H1 (cell line): ENCODE results near the gene TMEM165. TPM values are rescaled to one million over a fixed set of nuclear protein-coding genes. Genes with fewer than 3 reads are reported as not detected.

Experiments used
- CTCF ChIA-PET: fragments of 300-600 bp; sonication (Branson Sonifier 250); formaldehyde crosslinking; loops from one replicate; lab custom pipeline; 2021; ENCODE audit not compliant: partially characterized antibody; lab: Charles Lee
- POLR2A ChIA-PET: fragments of 300-600 bp; sonication (Branson Sonifier 250); formaldehyde crosslinking; loops from one replicate; lab custom pipeline; 2021; ENCODE audit warnings: inconsistent platforms; ENCODE audit not compliant: partially characterized antibody; lab: Charles Lee
- DNase-seq, 2 experiments: peaks; one replicate each; pipeline versions ENCODE4 v3.0.0 to v3.0.0-alpha.2; 2010 to 2022; ENCODE audit warnings: low spot score in 2 of 2, low read depth in 1 of 2, mixed read lengths in 1 of 2
- FAIRE-seq: peaks from 2 replicates; lab custom pipeline; 2011; peaks lifted over from hg19 to GRCh38; lab: Jason Lieb, UNC
- H2AFZ ChIP-seq: 2 replicates; pipeline ENCODE4 v1.8.1; 2012; ENCODE audit warnings: low read length, inconsistent platforms
- H2AK5ac ChIP-seq: 2 replicates; pipeline ENCODE4 v1.6.1; 2013; ENCODE audit warnings: low read depth, low read length
- H2BK120ac ChIP-seq: replicated peaks from 2 replicates; pipeline ENCODE3; 2013; ENCODE audit warnings: low read depth, low read length, inconsistent platforms
- H2BK12ac ChIP-seq: 2 replicates; pipeline ENCODE4 v1.6.1; 2013; ENCODE audit warnings: low read depth, low read length
- H2BK15ac ChIP-seq: 2 replicates; pipeline ENCODE4 v1.6.1; 2013; ENCODE audit warnings: low read length
- H2BK20ac ChIP-seq: 2 replicates; pipeline ENCODE4 v1.6.1; 2013; ENCODE audit warnings: low read length
- H2BK5ac ChIP-seq: 2 replicates; pipeline ENCODE4 v1.6.1; 2013; ENCODE audit warnings: low read depth, low read length
- H3K14ac ChIP-seq: 2 replicates; pipeline ENCODE4 v1.6.1; 2013; ENCODE audit warnings: inconsistent platforms; ENCODE audit not compliant: insufficient read length
- H3K18ac ChIP-seq: 2 replicates; pipeline ENCODE4 v1.6.1; 2013; ENCODE audit warnings: low read length; ENCODE audit errors: extremely low read depth
- H3K23ac ChIP-seq: 2 replicates; pipeline ENCODE4 v1.6.1; 2013; ENCODE audit warnings: inconsistent platforms; ENCODE audit not compliant: insufficient read length
- H3K23me2 ChIP-seq: 2 replicates; pipeline ENCODE4 v1.6.1; 2013; ENCODE audit warnings: low read depth, low read length
- H3K27ac ChIP-seq: 2 replicates; pipeline ENCODE4 v1.6.1; 2011; ENCODE audit warnings: low read depth, low read length, inconsistent platforms
- H3K27me3 ChIP-seq, 4 experiments: replicated peaks in 1 of 4; 1 replicate in 1 of 4; 2 replicates in 3 of 4; pipeline versions ENCODE4 v1.6.1 to v1.8.1; 2011 to 2013; ENCODE audit warnings: low read length in 3 of 4, mild to moderate bottlenecking in 3 of 4, inconsistent platforms in 2 of 4, mixed read lengths in 2 of 4, moderate library complexity in 1 of 4; ENCODE audit not compliant: control insufficient read depth in 3 of 4, insufficient read depth in 3 of 4; ENCODE audit errors: extremely low read depth in 1 of 4
- H3K36me3 ChIP-seq, 4 experiments: 2 replicates each; pipeline versions ENCODE4 v1.6.1 to v1.8.1; 2011 to 2013; ENCODE audit warnings: mild to moderate bottlenecking in 4 of 4, low read length in 3 of 4, moderate library complexity in 2 of 4, control low read depth in 1 of 4, inconsistent platforms in 1 of 4; ENCODE audit not compliant: insufficient read depth in 4 of 4, control insufficient read depth in 2 of 4
- H3K4ac ChIP-seq: replicated peaks from 2 replicates; pipeline ENCODE3; 2013; ENCODE audit warnings: low read length, low read depth, mixed read lengths, inconsistent platforms; ENCODE audit not compliant: insufficient read length
- H3K4me1 ChIP-seq, 4 experiments: replicated peaks in 1 of 4; 1 replicate in 1 of 4; 2 replicates in 3 of 4; pipeline versions ENCODE4 v1.6.1 to v1.8.1; 2011 to 2013; ENCODE audit warnings: low read length in 3 of 4, inconsistent platforms in 2 of 4, mixed read lengths in 1 of 4; ENCODE audit not compliant: insufficient read depth in 4 of 4, control insufficient read depth in 3 of 4
- H3K4me2 ChIP-seq, 2 experiments: 2 replicates each; pipeline versions ENCODE4 v1.6.1 to v1.8.1; 2011 to 2013; ENCODE audit warnings: low read depth in 2 of 2, low read length in 2 of 2, control low read depth in 1 of 2, inconsistent platforms in 1 of 2, mild to moderate bottlenecking in 1 of 2; ENCODE audit not compliant: insufficient read depth in 1 of 2
- H3K4me3 ChIP-seq, 4 experiments: fragments of 200-600, 300-600 bp in 1 of 4; sonication (generic), shearing (Covaris generic), sonication (Bioruptor Twin) in 1 of 4; 2 replicates each; pipeline versions ENCODE4 v1.5.1 to v1.8.1; 2011 to 2016; ENCODE audit warnings: low read length in 4 of 4, low read depth in 3 of 4, control low read depth in 2 of 4, inconsistent platforms in 2 of 4, mild to moderate bottlenecking in 2 of 4, mixed read lengths in 1 of 4, moderate library complexity in 1 of 4; ENCODE audit not compliant: insufficient read depth in 2 of 4; ENCODE audit errors: extremely low read depth in 1 of 4
- H3K56ac ChIP-seq: replicated peaks from 2 replicates; pipeline ENCODE3; 2013; ENCODE audit warnings: low read depth, mild to moderate bottlenecking, mixed read lengths, low read length, inconsistent platforms; ENCODE audit not compliant: insufficient read length
- H3K79me1 ChIP-seq: 2 replicates; pipeline ENCODE4 v1.6.1; 2013; ENCODE audit warnings: low read depth, low read length, control low read depth
- H3K79me2 ChIP-seq, 2 experiments: 2 replicates each; pipeline versions ENCODE4 v1.6.1 to v1.8.1; 2012 to 2013; ENCODE audit warnings: low read length in 2 of 2, mild to moderate bottlenecking in 2 of 2, inconsistent platforms in 1 of 2; ENCODE audit not compliant: insufficient read depth in 2 of 2, control insufficient read depth in 1 of 2
- H3K9ac ChIP-seq, 4 experiments: replicated peaks in 1 of 4; 1 replicate in 1 of 4; 2 replicates in 3 of 4; pipeline versions ENCODE4 v1.6.1 to v1.8.1; 2011 to 2013; ENCODE audit warnings: low read depth in 3 of 4, low read length in 3 of 4, control low read depth in 2 of 4, mild to moderate bottlenecking in 2 of 4, moderate library complexity in 2 of 4, inconsistent platforms in 1 of 4; ENCODE audit errors: extremely low read depth in 1 of 4
- H3K9me3 ChIP-seq, 2 experiments: 2 replicates each; pipeline versions ENCODE4 v1.6.1 to v1.8.1; 2012 to 2013; ENCODE audit warnings: mild to moderate bottlenecking in 2 of 2, moderate library complexity in 2 of 2, control low read depth in 1 of 2, inconsistent platforms in 1 of 2, low read depth in 1 of 2, low read length in 1 of 2, mixed read lengths in 1 of 2; ENCODE audit not compliant: insufficient read depth in 2 of 2
- H4K20me1 ChIP-seq, 2 experiments: replicated peaks in 1 of 2; 2 replicates each; pipeline versions ENCODE3 to v1.8.1; 2011 to 2013; ENCODE audit warnings: inconsistent platforms in 2 of 2, low read length in 2 of 2, mild to moderate bottlenecking in 1 of 2; ENCODE audit not compliant: insufficient read depth in 2 of 2, control insufficient read depth in 1 of 2
- H4K5ac ChIP-seq: 2 replicates; pipeline ENCODE4 v1.6.1; 2013; ENCODE audit warnings: low read length, low read depth, mixed read lengths, inconsistent platforms; ENCODE audit not compliant: insufficient read length
- H4K8ac ChIP-seq: 2 replicates; pipeline ENCODE4 v1.8.0; 2013; ENCODE audit warnings: mild to moderate bottlenecking, moderate library complexity, low read length, inconsistent platforms; ENCODE audit not compliant: insufficient read depth; ENCODE audit errors: extremely low read depth
- H4K91ac ChIP-seq: replicated peaks from 2 replicates; pipeline ENCODE3; 2013; ENCODE audit warnings: low read length, mixed read lengths, inconsistent platforms; ENCODE audit not compliant: insufficient read length
- EP300 ChIP-seq, 2 experiments: IDR thresholded peaks; 1 replicate in 1 of 2; 2 replicates in 1 of 2; pipeline ENCODE4 v1.6.1; 2011 to 2012; ENCODE audit warnings: low read depth in 2 of 2, low read length in 2 of 2, mild to moderate bottlenecking in 2 of 2, borderline replicate concordance in 1 of 2, inconsistent platforms in 1 of 2, moderate library complexity in 1 of 2
- HDAC2 ChIP-seq, 2 experiments: fragments of 300-600 bp in 1 of 2; sonication (generic) in 1 of 2; IDR thresholded peaks; 2 replicates each; pipeline ENCODE4 v1.6.1; 2011 to 2012; ENCODE audit warnings: low read depth in 2 of 2, low read length in 2 of 2, mild to moderate bottlenecking in 2 of 2, moderate library complexity in 2 of 2, borderline replicate concordance in 1 of 2, inconsistent platforms in 1 of 2
- HDAC6 ChIP-seq: IDR thresholded peaks from one replicate; pipeline ENCODE4 v1.7.1; 2012; ENCODE audit warnings: low read depth, mild to moderate bottlenecking, inconsistent platforms, low read length, moderate library complexity
- WGBS, 2 experiments: shearing (Covaris generic) in 1 of 2; methylation state at CpG; one replicate each; pipeline versions ENCODE4 v1.1.6 to v1.1.7; 2013 to 2015; ENCODE audit warnings: low lambda C conversion rate in 2 of 2, mixed read lengths in 2 of 2, inconsistent platforms in 1 of 2, low coverage in 1 of 2, missing lambda C conversion rate in 1 of 2; ENCODE audit not compliant: insufficient replicate concordance in 2 of 2, insufficient coverage in 1 of 2, insufficient read length in 1 of 2; ENCODE audit errors: extremely low coverage in 1 of 2, missing lambda C conversion rate in 1 of 2; 5-methylcytosine and 5-hydroxymethylcytosine counted together
- polyA plus RNA-seq, 7 experiments: library from polyadenylated mRNA; depleted of rRNA in 3 of 7; stranded (reverse) in 5 of 7; unstranded in 2 of 7; fragments of >200 nt in 5 of 7; fragments of 200-250 nt in 2 of 7; gene quantifications; 1 replicate in 5 of 7; 2 replicates in 1 of 7; 4 replicates in 1 of 7; pipeline versions ENCODE4 v1.2.1 to v1.2.3, GENCODE V29; 2011 to 2013; ENCODE audit warnings: missing spikeins in 2 of 7, mixed read lengths in 2 of 7
- total RNA-seq: library from RNA; stranded (reverse); fragmentation: NEBNext Ultra II Directional; extraction: Animal tissue kit (Norgen Biotek cat#: 25700); gene quantifications from 2 replicates; pipeline ENCODE4 v1.2.1, GENCODE V29; 2021

The TMEM165 gene
- total and polyA plus RNA-seq, 2 of the 8 experiments (the other 6 are each of a cell fraction or from before 2014, with no cell fraction given) = 85.5 to 125 TPM

DNA sequence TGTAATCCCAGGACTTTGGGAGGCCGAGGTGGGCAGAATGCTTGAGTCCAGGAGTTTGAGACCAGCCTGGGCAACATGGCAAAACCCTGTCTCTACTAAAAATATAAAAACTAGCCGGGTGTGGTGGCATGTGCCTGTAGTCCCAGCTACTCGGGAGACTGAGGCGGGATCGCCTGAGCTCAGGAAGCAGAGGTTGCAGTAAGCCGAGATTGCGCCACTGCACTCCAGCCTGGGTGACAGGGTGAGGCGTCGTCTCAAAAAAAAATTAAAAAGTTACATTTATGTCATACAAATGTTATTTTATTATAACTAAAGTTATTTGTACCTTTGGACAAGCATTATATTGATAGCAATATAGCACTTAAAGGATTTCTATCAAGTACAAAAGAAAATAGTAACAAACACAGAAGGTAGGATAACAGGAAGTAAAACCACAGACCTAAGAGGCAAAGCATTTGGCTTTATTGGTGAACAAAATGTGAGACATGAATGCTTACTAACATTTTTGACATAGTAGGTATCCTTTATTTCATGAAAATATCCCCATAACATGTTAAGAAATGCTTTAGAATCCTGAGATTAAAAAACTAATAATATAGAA is 51.5 kb downstream of the TMEM165 start:
- Histone ChIP-seq H4K8ac (no peak overlapping the region), H4K5ac (no peak overlapping the region), H4K20me1 (no peaks in the 10 kb centered on the region), H2BK12ac (no peak overlapping the region), H3K4me1 (no peaks in the 10 kb centered on the region), H3K36me3 (peaks cover 10 to 53% (median 29%) of the 10 kb centered on the region in 4 experiments; a peak in 7 of 8 replicates), H3K18ac (no peak overlapping the region), H2BK120ac (no peak overlapping the region), H3K27me3 (no peaks in the 10 kb centered on the region), H2AFZ (no peak overlapping the region), H3K4ac (no peak overlapping the region), H3K4me3 (no peak overlapping the region), H3K14ac (no peak overlapping the region), H3K23me2 (no peaks in the 10 kb centered on the region), H3K79me1 (no peaks in the 10 kb centered on the region), H3K56ac (no peak overlapping the region), H3K9me3 (no peaks in the 10 kb centered on the region), H3K4me2 (no peak overlapping the region), H2BK15ac (no peak overlapping the region), H2BK20ac (no peak overlapping the region), H2AK5ac (no peak overlapping the region), H3K27ac (no peak overlapping the region), H3K23ac (no peak overlapping the region), H3K79me2 (no peaks in the 10 kb centered on the region), H2BK5ac (no peak overlapping the region), H4K91ac (no peak overlapping the region), H3K9ac (no peak overlapping the region)
- TF ChIP-seq HDAC6 = no peak
- TF ChIP-seq EP300 (IDR thresholded peaks at IDR 0.05; ENCODE audit: borderline replicate concordance in 1 of 2, low read depth in 2 of 2, low read length in 2 of 2) = no peak
- no peak for TF ChIP-seq HDAC2 (IDR thresholded peaks at IDR 0.05; ENCODE audit: borderline replicate concordance in 1 of 2, low read depth in 2 of 2, low read length in 2 of 2)
- WGBS, 2 experiments = 96% methylated on average over 9 of the region's 9 CpGs; no CpG with 5 or more reads in 1 of the 2 experiments
- FAIRE-seq = no peak
- no peak for DNase-seq
- ChIA-PET CTCF (interaction anchor here (0.8 to 1.5 kb wide), 2 partner anchors 8 to 20 kb away, joined by 3 to 4 read pairs; no protein-coding TSS in a partner anchor), POLR2A (no interaction called here)
